Endothelial cell of umbilical vein (primary cell): ENCODE results near the gene DISP1. TPM values are rescaled to one million over a fixed set of nuclear protein-coding genes. Genes with fewer than 3 reads are reported as not detected.

Experiments used
- BruUV-seq: library from RNA; stranded (reverse); fragments of 400-500 nt; replicated peaks from 2 replicates; lab custom pipeline; 2021; lab: Mats Ljungman, UMichigan
- CTCF ChIA-PET: fragments of 300-600, 350-600 bp; sonication (Branson Sonifier 250); formaldehyde crosslinking; loops from one replicate; lab custom pipeline; 2021; ENCODE audit warnings: antibody characterized with exemption, inconsistent platforms; lab: Charles Lee
- POLR2A ChIA-PET: fragments of 300-600, 350-600 bp; sonication (Branson Sonifier 250); formaldehyde crosslinking; loops from one replicate; lab custom pipeline; 2021; ENCODE audit warnings: antibody characterized with exemption, inconsistent platforms; lab: Charles Lee
- DNase-seq: peaks from one replicate; pipeline ENCODE4 v3.0.0-alpha.2; 2011; ENCODE audit warnings: low read depth, low spot score
- FAIRE-seq: peaks from 2 replicates; lab custom pipeline; 2011; peaks lifted over from hg19 to GRCh38; lab: Jason Lieb, UNC
- H2AFZ ChIP-seq: 2 replicates; pipeline ENCODE4 v1.6.0; 2012; ENCODE audit warnings: low read depth, low read length, control low read depth, inconsistent platforms
- H3K27ac ChIP-seq: 2 replicates; pipeline ENCODE4 v1.5.1; 2011; ENCODE audit warnings: low read depth, mild to moderate bottlenecking, control low read depth, low read length, moderate library complexity; ENCODE audit not compliant: insufficient read depth
- H3K27me3 ChIP-seq, 2 experiments: 2 replicates each; pipeline versions ENCODE4 v1.6.0 to v1.6.1; 2011; ENCODE audit warnings: low read length in 2 of 2, mixed read lengths in 1 of 2; ENCODE audit not compliant: control insufficient read depth in 2 of 2, insufficient read depth in 2 of 2
- H3K36me3 ChIP-seq, 2 experiments: 2 replicates in 1 of 2; 3 replicates in 1 of 2; pipeline ENCODE4 v1.5.1; 2011; ENCODE audit warnings: low read length in 2 of 2, mild to moderate bottlenecking in 1 of 2, moderate library complexity in 1 of 2; ENCODE audit not compliant: control insufficient read depth in 2 of 2, insufficient read depth in 2 of 2; ENCODE audit errors: extremely low read depth in 1 of 2
- H3K4me1 ChIP-seq: 3 replicates; pipeline ENCODE4 v1.5.1; 2011; ENCODE audit warnings: mild to moderate bottlenecking, low read length; ENCODE audit not compliant: control insufficient read depth, insufficient read depth; ENCODE audit errors: extremely low read depth
- H3K4me2 ChIP-seq: 2 replicates; pipeline ENCODE4 v1.6.1; 2011; ENCODE audit warnings: low read length, control low read depth, mixed read lengths; ENCODE audit not compliant: insufficient read depth
- H3K4me3 ChIP-seq, 3 experiments: fragments of 200-600 bp in 1 of 3; sonication (generic), shearing (Covaris generic) in 1 of 3; replicated peaks in 1 of 3; 2 replicates each; pipeline ENCODE4 v1.5.1; 2011 to 2016; ENCODE audit warnings: control low read depth in 3 of 3, low read length in 3 of 3, mild to moderate bottlenecking in 2 of 3, inconsistent platforms in 1 of 3, low read depth in 1 of 3, moderate library complexity in 1 of 3; ENCODE audit not compliant: insufficient read depth in 1 of 3
- H3K79me2 ChIP-seq: 2 replicates; pipeline ENCODE4 v1.6.0; 2012; ENCODE audit warnings: low read length, inconsistent platforms; ENCODE audit not compliant: control insufficient read depth, insufficient read depth
- H3K9ac ChIP-seq: replicated peaks from 2 replicates; pipeline ENCODE3; 2011; ENCODE audit warnings: low read length, control low read depth; ENCODE audit not compliant: insufficient read depth; ENCODE audit errors: extremely low read depth
- H3K9me1 ChIP-seq: replicated peaks from 3 replicates; pipeline ENCODE4 v1.6.0; 2011; ENCODE audit warnings: mild to moderate bottlenecking, low read length; ENCODE audit not compliant: control insufficient read depth, insufficient read depth; ENCODE audit errors: extremely low read depth
- H3K9me3 ChIP-seq: replicated peaks from 2 replicates; pipeline ENCODE4 v1.5.1; 2012; ENCODE audit warnings: low read length, inconsistent platforms; ENCODE audit not compliant: control insufficient read depth, insufficient read depth
- H4K20me1 ChIP-seq: replicated peaks from 2 replicates; pipeline ENCODE3; 2011; ENCODE audit warnings: mild to moderate bottlenecking, low read length; ENCODE audit not compliant: control insufficient read depth, insufficient read depth; ENCODE audit errors: extremely low read depth
- CTCF ChIP-seq, 2 donors: IDR thresholded peaks; 1 replicate in 1 of 2; 2 replicates in 1 of 2; pipeline ENCODE4 v1.5.1; 2011; ENCODE audit warnings: low read length in 2 of 2, mild to moderate bottlenecking in 2 of 2, moderate library complexity in 2 of 2, control low read depth in 1 of 2, inconsistent platforms in 1 of 2, low read depth in 1 of 2; ENCODE audit not compliant: insufficient read depth in 1 of 2; ENCODE audit errors: extremely low read depth in 1 of 2
- EZH2 ChIP-seq: IDR thresholded peaks from 2 replicates; pipeline ENCODE4 v1.6.1; 2012; ENCODE audit warnings: borderline replicate concordance, low read depth, mild to moderate bottlenecking, moderate library complexity, low read length, inconsistent platforms; ENCODE audit not compliant: severe bottlenecking
- FOS ChIP-seq: IDR thresholded peaks from 2 replicates; pipeline ENCODE4 v1.6.1; 2011; ENCODE audit warnings: mild to moderate bottlenecking, low read length, moderate library complexity, borderline replicate concordance; ENCODE audit not compliant: insufficient read depth
- GATA2 ChIP-seq: IDR thresholded peaks from 2 replicates; pipeline ENCODE4 v1.7.0; 2011; ENCODE audit warnings: low read depth, mild to moderate bottlenecking, moderate library complexity, mixed read lengths, low read length; ENCODE audit not compliant: insufficient read length, insufficient read depth
- JUN ChIP-seq: IDR thresholded peaks from 2 replicates; pipeline ENCODE4 v1.6.1; 2011; ENCODE audit warnings: borderline replicate concordance, low read depth; ENCODE audit not compliant: insufficient read length, insufficient read depth
- MAX ChIP-seq: IDR thresholded peaks from 2 replicates; pipeline ENCODE4 v1.6.1; 2011; ENCODE audit not compliant: insufficient read depth, insufficient read length
- MYC ChIP-seq: IDR thresholded peaks from one replicate; pipeline ENCODE4 v1.6.1; 2011; ENCODE audit warnings: mild to moderate bottlenecking, low read depth, low read length
- POLR2A ChIP-seq: IDR thresholded peaks from 2 replicates; pipeline ENCODE4 v1.6.1; 2012; ENCODE audit warnings: low read depth, mild to moderate bottlenecking, control low read depth, low read length
- POLR2AphosphoS5 ChIP-seq: IDR thresholded peaks from 2 replicates; pipeline ENCODE4 v1.6.1; 2012; ENCODE audit warnings: low read depth, mild to moderate bottlenecking, control low read depth, low read length, moderate library complexity; ENCODE audit not compliant: insufficient read depth
- dilution Hi-C: fragments of 300-500 bp; cut with MboI; formaldehyde crosslinking; loops from one replicate; pipeline ENCODE4 v1.15.0; 2019; ENCODE audit warnings: low sequenced_read_pairs; ENCODE audit not compliant: extremely low pct_ligation_motif_present
- intact Hi-C: fragments of 100-400 bp; cut with micrococcal nuclease; formaldehyde crosslinking; loops from one replicate; pipeline ENCODE4 v1.10.0; 2022
- polyA plus RNA-seq, 4 experiments: library from polyadenylated mRNA; depleted of rRNA in 3 of 4; stranded (reverse) in 3 of 4; unstranded in 1 of 4; fragments of >200 nt; gene quantifications; 2 replicates each; pipeline versions ENCODE4 v1.2.1 to v1.2.3, GENCODE V29; 2011 to 2012; ENCODE audit warnings: missing spikeins in 1 of 4
- total RNA-seq: library from RNA; stranded (reverse); gene quantifications from 2 replicates; pipeline ENCODE4 v1.2.3, GENCODE V29; 2021

Gene DISP1
- total and polyA plus RNA-seq, 2 donors (not counting 3 experiments of a cell fraction or from before 2014, with no cell fraction given), result 3.9 TPM

- FAIRE-seq, result no peak
- intact Hi-C loops, result loop anchor here (1.0 to 10.0 kb wide), 3 partner anchors 73 to 889 kb away; no protein-coding TSS in a partner anchor
Observed at GRCh38 chr1:222815440-222815765, 564 bp downstream of the DISP1 start.

More at GRCh38 chr1:222815440-222815765, 564 bp downstream of the DISP1 start:
- POLR2A ChIA-PET, result no interaction called here
- Histone ChIP-seq H3K9ac (peak overlapping the region; percentile 71), H3K27me3 (no peaks in the 10 kb centered on the region), H3K9me1 (no peaks in the 10 kb centered on the region), H3K36me3 (no peaks in the 10 kb centered on the region), H3K4me2 (peak overlapping the region; percentile 88), H3K4me1 (peaks cover 25% of the 10 kb centered on the region), H4K20me1 (no peaks in the 10 kb centered on the region), H3K79me2 (peaks cover 16% of the 10 kb centered on the region), H2AFZ (peak overlapping the region; percentile 95), H3K4me3 (peak overlapping the region; percentile 41 to 84 (median 70)), H3K9me3 (no peaks in the 10 kb centered on the region), H3K27ac (peak overlapping the region; percentile 70)
- dilution Hi-C loops, result no loop called here
- TF ChIP-seq MAX (no peak), MYC (no peak), POLR2AphosphoS5 (no peak), JUN (no peak), CTCF (IDR thresholded peaks at IDR 0.05; ENCODE audit: extremely low read depth in 1 of 2, insufficient read depth in 1 of 2, low read depth in 1 of 2, low read length in 2 of 2) (no peak), GATA2 (no peak), FOS (no peak), POLR2A (no peak), EZH2 (no peak)
- BruUV-seq, result TSS peak; percentile 40
- no peak for DNase-seq
- CTCF ChIA-PET, result interaction anchor here (1.2 kb wide), 1 partner anchor 266 kb away, joined by 3 read pairs; no protein-coding TSS in a partner anchor
